Epidermal melanocyte (primary cell): Measurements from ENCODE around the gene SCUBE1.

Experiments
- DNase-seq: peaks from one replicate; pipeline ENCODE4 v3.0.0; 2011; ENCODE audit warnings: low spot score; ENCODE audit not compliant: insufficient read length

SCUBE1 gene

GRCh38 chr22:43202756-43203410 lies 140.3 kb downstream of the SCUBE1 start:
- DNase-seq = no peak

GRCh38 chr22:43202326-43202725 lies 140.8 kb downstream of the SCUBE1 start:
- DNase-seq = no peak

- no peak for DNase-seq
Measured at GRCh38 chr22:43201486-43202219, 141.5 kb downstream of the SCUBE1 start.

- no peak for DNase-seq
Measured at GRCh38 chr22:43200555-43200954, 142.6 kb downstream of the SCUBE1 start.

GRCh38 chr22:43200031-43200430 lies 143.1 kb downstream of the SCUBE1 start:
- no peak for DNase-seq

GRCh38 chr22:43199541-43199940 lies 143.6 kb downstream of the SCUBE1 start:
- DNase-seq = no peak

- no peak for DNase-seq
Measured at GRCh38 chr22:43198936-43199335, 144.2 kb downstream of the SCUBE1 start.

- no peak for DNase-seq
Measured at GRCh38 chr22:43198126-43198525, 145.0 kb downstream of the SCUBE1 start.

GRCh38 chr22:43197271-43197941 lies 145.8 kb downstream of the SCUBE1 start:
- peak; percentile 44 for DNase-seq

- no peak for DNase-seq
Measured at GRCh38 chr22:43191831-43192230, 151.3 kb downstream of the SCUBE1 start.

- no peak for DNase-seq
Measured at GRCh38 chr22:43188829-43189545, 154.2 kb downstream of the SCUBE1 start.

- DNase-seq = peak; percentile 87
Measured at GRCh38 chr22:43187171-43188099, 155.7 kb downstream of the SCUBE1 start.

GRCh38 chr22:43186272-43187170 lies 156.7 kb downstream of the SCUBE1 start, which contains the start of gene TTLL12:
TTLL12 (minus strand) TSS chr22:43187134; CDS start chr22:43187069, 65 bp downstream.
- no peak for DNase-seq

GRCh38 chr22:43185860-43186261 lies 157.3 kb downstream of the SCUBE1 start:
- no peak for DNase-seq

GRCh38 chr22:43183496-43184277 lies 159.5 kb downstream of the SCUBE1 start:
- no peak for DNase-seq

GRCh38 chr22:43182726-43183125 lies 160.4 kb downstream of the SCUBE1 start:
- no peak for DNase-seq

- no peak for DNase-seq
Measured at GRCh38 chr22:43182118-43182517, 161.1 kb downstream of the SCUBE1 start.

GRCh38 chr22:43181321-43182076 lies 161.7 kb downstream of the SCUBE1 start:
- no peak for DNase-seq
